GM19238 (cell line): ENCODE measurements around the gene PDCD7.
"Not testable (repeated sequence)": the region's sequence is repeated elsewhere in the genome, so short reads cannot be mapped to it uniquely, and the experiment has no call there.

Experiments
- DNase-seq: peaks from one replicate; pipeline ENCODE4 v3.0.0; 2011; ENCODE audit warnings: low spot score; ENCODE audit not compliant: insufficient read length

PDCD7 gene

GRCh38 chr15:65133548-65134200 lies at the start of gene PDCD7:
Gene PDCD7 (minus strand): TSS chr15:65133808. CDS start chr15:65133781, 27 bp downstream.
- DNase-seq = peak; percentile 95

- DNase-seq = no peak
Observed at GRCh38 chr15:65182538-65182937, 48.9 kb upstream of the PDCD7 start.

- not testable (repeated sequence) for DNase-seq
Observed at GRCh38 chr15:65181582-65182353, 48.2 kb upstream of the PDCD7 start.

- DNase-seq = no peak
Observed at GRCh38 chr15:65180167-65180566, 46.6 kb upstream of the PDCD7 start.

GRCh38 chr15:65177901-65178300 lies 44.3 kb upstream of the PDCD7 start:
- DNase-seq = no peak

- no peak for DNase-seq
Observed at GRCh38 chr15:65176056-65176455, 42.4 kb upstream of the PDCD7 start.

GRCh38 chr15:65175511-65175910 lies 41.9 kb upstream of the PDCD7 start:
- DNase-seq = no peak

- DNase-seq = no peak
Observed at GRCh38 chr15:65174509-65174908, 40.9 kb upstream of the PDCD7 start.

- no peak for DNase-seq
Observed at GRCh38 chr15:65172531-65172930, 38.9 kb upstream of the PDCD7 start.

- DNase-seq = no peak
Observed at GRCh38 chr15:65171428-65171827, 37.8 kb upstream of the PDCD7 start.

- no peak for DNase-seq
Observed at GRCh38 chr15:65165875-65166274, 32.3 kb upstream of the PDCD7 start.

GRCh38 chr15:65164139-65164538 lies 30.5 kb upstream of the PDCD7 start:
- no peak for DNase-seq

- DNase-seq = no peak
Observed at GRCh38 chr15:65163041-65163440, 29.4 kb upstream of the PDCD7 start.

GRCh38 chr15:65156692-65157091 lies 23.1 kb upstream of the PDCD7 start:
- no peak for DNase-seq

- DNase-seq = no peak
Observed at GRCh38 chr15:65154720-65155119, 21.1 kb upstream of the PDCD7 start.

GRCh38 chr15:65147902-65148301 lies 14.3 kb upstream of the PDCD7 start:
- DNase-seq = no peak

GRCh38 chr15:65146438-65146837 lies 12.8 kb upstream of the PDCD7 start:
- no peak for DNase-seq

GRCh38 chr15:65138631-65139030 lies 5.0 kb upstream of the PDCD7 start:
- DNase-seq = not testable (repeated sequence)

GRCh38 chr15:65137893-65138292 lies 4.3 kb upstream of the PDCD7 start:
- not testable (repeated sequence) for DNase-seq

GRCh38 chr15:65137089-65137488 lies 3.5 kb upstream of the PDCD7 start:
- not testable (repeated sequence) for DNase-seq

GRCh38 chr15:65134538-65134937 lies 930 bp upstream of the PDCD7 start:
- DNase-seq = no peak

GRCh38 chr15:65132878-65133547 lies 595 bp downstream of the PDCD7 start:
- peak; percentile 64 for DNase-seq
